ENCODE data around the gene SPATA6.
"Not testable (repeated sequence)": the region's sequence is repeated elsewhere in the genome, so short reads cannot be mapped to it uniquely, and the experiment has no call there.

The SPATA6 gene

DNA sequence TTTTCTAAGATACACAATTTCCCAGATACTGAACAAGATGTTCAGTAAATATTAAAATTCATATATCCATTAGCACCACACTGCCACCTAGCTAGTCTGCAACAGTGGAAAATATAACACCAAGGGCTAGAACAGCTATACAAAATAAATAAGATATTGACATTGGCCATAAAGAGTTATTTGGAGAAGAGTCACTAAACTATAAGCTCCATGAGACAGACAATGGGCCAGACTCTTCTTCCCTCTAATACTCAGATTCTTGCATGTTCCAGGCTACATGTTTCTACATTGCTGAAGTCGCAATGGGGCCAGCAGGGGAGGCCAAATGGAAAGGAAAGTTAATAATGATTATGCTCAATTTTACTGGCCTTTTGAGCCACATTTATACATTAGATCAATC is 21.5 kb downstream of the SPATA6 start:
- no peak for DNase-seq

DNA sequence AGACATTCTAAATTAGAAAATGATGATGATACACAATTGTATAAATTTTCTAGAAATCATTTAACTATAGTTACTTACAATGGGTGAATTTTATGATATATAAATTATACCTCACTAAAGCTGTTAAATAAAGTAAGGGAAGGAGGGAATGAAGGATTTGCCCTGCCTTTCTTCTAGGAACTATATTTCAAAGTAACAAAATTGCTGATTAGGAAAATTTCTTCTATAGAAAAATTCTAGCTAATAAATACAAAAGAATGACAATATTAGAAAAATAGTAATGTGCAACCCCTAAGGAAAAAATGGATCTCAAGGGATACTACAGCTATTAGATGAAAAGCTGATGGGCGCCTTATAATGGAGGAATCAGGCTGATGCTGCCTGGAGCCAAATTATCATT is 23.1 kb downstream of the SPATA6 start:
- DNase-seq, result no peak

DNA sequence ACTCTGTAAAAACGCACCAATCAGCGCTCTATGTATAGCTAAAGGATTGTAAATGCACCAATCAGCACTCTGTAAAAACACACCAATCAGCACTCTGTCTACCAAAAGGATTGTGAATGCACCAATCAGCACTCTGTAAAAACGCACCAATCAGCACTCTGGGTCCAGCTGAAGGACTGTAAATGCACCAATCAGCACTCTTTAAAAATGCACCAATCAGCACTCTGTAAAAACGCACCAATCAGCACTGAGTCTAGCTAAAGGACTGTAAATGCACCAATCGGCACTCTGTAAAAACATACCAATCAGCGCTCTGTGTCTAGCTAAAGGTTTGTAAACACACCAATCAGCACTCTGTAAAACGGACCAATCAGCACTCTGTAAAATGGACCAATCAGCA is 27.8 kb downstream of the SPATA6 start:
- not testable (repeated sequence) for DNase-seq

- DNase-seq, result peak; percentile 31
Measured at GRCh38 chr1:48442864-48443619, 29.0 kb downstream of the SPATA6 start.

- not testable (repeated sequence) for DNase-seq
Measured at GRCh38 chr1:48440786-48441185, 31.2 kb downstream of the SPATA6 start.

- DNase-seq, result no peak
Measured at GRCh38 chr1:48439380-48439779, 32.6 kb downstream of the SPATA6 start.

GRCh38 chr1:48437379-48437778 is 34.6 kb downstream of the SPATA6 start:
- not testable (repeated sequence) for DNase-seq

- DNase-seq, result not testable (repeated sequence)
Measured at GRCh38 chr1:48435312-48436002, 36.5 kb downstream of the SPATA6 start.

GRCh38 chr1:48430832-48431231 is 41.2 kb downstream of the SPATA6 start:
- DNase-seq, result no peak

DNA sequence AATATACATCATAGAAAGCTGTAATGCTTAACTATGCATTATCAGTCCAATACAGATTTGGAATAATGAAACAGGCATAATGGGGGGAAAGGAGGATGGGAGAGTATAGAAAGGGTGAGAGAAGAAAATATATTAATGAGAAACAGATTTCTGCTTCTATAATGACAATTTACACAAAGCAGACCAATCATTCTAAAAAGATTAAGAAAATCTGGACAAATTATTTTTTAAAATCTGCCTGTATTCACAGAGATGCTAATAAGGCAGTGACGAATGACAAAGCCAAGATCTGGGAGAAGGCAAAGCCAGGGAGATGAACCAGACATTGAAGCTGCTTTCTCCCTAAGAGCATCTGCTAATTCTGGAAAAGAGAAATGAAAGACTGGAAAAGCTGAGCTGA is 50.0 kb downstream of the SPATA6 start:
- no peak for DNase-seq

GRCh38 chr1:48418742-48419141 is 53.3 kb downstream of the SPATA6 start:
- DNase-seq, result no peak

GRCh38 chr1:48415050-48415449 is 57.0 kb downstream of the SPATA6 start:
- no peak for DNase-seq

DNA sequence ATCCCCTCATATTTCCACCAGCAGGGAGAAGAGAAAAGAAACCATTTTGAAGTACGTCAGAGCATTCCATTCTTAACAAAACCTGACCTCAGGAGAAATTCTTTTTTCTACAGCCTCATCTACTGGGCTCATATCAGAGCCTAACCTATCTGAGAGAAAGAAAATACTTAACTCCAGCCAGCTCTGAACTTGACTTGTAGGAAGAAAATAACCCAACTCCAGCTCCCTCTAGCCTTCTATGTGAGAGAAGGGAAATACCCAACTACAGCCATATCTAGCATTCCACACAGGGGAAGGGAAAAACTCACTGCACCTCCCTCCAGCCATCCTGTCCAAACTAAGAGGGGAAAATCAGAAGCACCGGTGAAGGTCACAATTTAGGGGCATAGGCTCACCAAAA is 57.7 kb downstream of the SPATA6 start:
- DNase-seq, result no peak

- DNase-seq, result no peak
Measured at GRCh38 chr1:48405940-48406339, 66.1 kb downstream of the SPATA6 start.

- DNase-seq, result no peak
Measured at GRCh38 chr1:48405400-48405799, 66.6 kb downstream of the SPATA6 start.

- DNase-seq, result no peak
Measured at GRCh38 chr1:48402599-48402998, 69.4 kb downstream of the SPATA6 start.

- no peak for DNase-seq
Measured at GRCh38 chr1:48396208-48396607, 75.8 kb downstream of the SPATA6 start.

DNA sequence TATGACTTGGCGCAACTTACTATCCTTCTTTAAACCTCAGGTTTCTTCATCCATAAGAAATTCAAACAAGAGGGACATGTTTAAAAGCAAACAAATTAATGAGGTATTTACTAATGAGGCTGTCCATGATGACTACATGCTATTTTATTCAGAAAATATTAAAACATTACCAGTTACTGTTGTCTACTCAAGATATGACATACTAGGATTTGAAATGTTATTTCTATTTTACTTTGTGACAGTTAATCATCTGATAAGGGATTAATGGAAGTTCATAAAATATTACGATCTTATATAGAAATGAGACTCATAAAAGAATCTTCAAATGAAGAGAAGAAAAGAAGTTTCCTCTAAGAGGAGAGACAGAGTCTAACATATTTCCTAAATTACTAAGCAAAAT is 80.1 kb downstream of the SPATA6 start:
- DNase-seq, result no peak

DNA sequence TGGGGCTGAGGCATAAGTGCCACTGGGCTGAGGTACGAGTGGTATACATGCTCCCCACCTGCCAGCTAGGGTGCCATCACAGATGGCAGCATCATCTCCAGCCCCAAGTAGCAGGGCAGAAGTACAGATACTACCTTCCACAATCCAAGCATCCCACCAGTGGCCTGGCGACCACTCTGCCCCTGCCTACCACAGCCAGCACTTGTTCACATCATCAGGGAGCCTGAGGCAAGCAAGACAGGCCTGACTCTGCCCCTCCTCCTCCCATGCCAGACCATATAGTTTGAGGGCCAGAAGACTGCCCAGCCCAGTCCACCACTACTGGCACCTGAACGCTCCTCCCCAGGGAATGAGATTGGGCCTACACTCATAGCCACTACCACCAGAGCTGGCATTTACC is 84.6 kb downstream of the SPATA6 start:
- no peak for DNase-seq

DNA sequence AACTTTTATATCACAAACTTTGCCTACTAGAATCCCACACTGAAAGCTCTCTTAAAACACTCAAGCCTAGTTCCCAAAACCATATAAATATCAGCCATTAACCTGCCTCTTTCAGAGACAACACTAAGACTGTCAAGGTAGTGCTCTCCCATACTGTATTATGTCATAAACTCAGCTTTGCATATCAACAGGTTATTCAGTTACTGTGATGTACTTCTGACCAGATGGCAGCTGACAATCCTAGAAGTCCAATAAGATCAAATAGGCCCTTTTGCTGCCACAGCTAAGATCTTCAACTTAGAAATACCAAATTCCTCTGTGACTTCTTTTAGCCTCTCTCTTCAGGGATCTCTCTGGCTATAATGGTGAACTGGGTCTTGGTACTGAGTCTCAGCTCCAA is 97.2 kb downstream of the SPATA6 start:
- no peak for DNase-seq

GRCh38 chr1:48371598-48371997 is 100.4 kb downstream of the SPATA6 start:
- no peak for DNase-seq

GRCh38 chr1:48362901-48363300 is 109.1 kb downstream of the SPATA6 start:
- no peak for DNase-seq

DNA sequence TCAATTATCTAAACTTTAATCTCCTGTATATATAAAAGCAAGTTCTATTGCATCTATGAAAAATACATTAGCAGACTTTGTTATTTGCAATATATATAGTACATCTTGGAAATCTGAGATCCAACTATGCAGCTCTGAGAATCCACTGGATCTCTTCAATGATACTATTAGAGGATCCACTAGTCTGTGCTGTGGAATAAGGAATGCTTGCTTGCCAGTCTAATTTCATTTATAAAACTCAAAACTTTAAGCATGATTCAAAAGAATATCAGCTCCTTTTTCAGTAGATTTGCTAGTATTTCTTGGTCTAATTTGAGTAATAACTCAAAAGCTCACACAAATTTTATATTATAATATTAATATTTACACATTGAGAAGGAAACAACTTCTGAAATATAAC is 115.1 kb downstream of the SPATA6 start:
- no peak for DNase-seq

- DNase-seq, result no peak
Measured at GRCh38 chr1:48344373-48344772, 127.6 kb downstream of the SPATA6 start.

GRCh38 chr1:48341221-48341620 is 130.8 kb downstream of the SPATA6 start:
- no peak for DNase-seq

All from NCI-H510A (cell line).